SK-N-MC (cell line): ENCODE measurements around the gene CLASP1.

Experiments
- EZH2 ChIP-seq: fragments of 200-600 bp; sonication (generic); IDR thresholded peaks from one replicate; pipeline ENCODE4 v1.6.1; 2017; ENCODE audit warnings: antibody characterized with exemption
- POLR2AphosphoS5 ChIP-seq: IDR thresholded peaks from 2 replicates; pipeline ENCODE4 v1.6.1; 2012; ENCODE audit warnings: mild to moderate bottlenecking, low read depth, low read length, borderline replicate concordance

DNA sequence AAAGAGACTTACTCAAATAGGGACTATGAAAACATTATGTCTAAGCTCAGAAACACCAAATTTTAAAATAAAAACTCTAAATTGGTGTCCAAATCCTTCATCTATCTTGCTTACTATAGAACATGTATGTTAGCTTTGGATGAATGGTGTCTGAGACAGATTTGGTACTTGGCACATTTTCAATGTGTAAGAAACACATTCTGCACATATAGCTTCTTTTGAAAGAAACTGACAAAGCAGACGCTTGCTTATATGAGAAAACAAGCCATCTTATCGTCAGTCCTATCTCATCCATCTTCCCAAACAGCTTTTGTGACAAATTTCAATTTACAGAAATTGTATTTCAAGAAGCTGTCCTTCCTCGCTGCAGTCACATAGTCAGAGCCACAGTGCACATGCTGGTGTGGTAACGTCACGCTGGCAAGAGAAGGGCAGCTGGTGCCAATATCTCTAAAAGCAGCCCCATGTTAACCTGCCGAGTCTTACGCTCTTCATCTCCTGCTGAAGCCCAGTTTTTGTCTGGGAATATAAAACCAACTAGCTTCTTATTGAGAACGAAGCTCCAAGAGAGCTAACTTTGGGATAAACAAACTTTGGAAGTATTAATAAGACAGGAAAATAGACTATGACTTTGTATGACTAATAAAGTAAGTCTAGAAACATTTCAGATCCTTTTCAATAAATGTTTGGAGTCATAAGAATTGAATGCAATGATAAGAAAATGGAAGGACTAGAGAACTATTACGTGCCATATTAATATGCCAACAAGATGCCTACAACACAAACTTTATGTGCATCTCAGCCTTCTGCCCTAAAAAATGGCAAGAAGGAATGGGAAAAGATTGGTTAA lies 289.3 kb downstream of the CLASP1 start:
- no peak for TF ChIP-seq EZH2
- no peak for TF ChIP-seq POLR2AphosphoS5
